Naive B cell (primary cell): Measurements from ENCODE around the gene RCOR3. TPM values are rescaled to one million over a fixed set of nuclear protein-coding genes. Genes with fewer than 3 reads are reported as not detected.
"Not testable (repeated sequence)": the region's sequence is repeated elsewhere in the genome, so short reads cannot be mapped to it uniquely, and the experiment has no call there.

Experiments
- ATAC-seq, 2 donors: fragments of 150-1000 bp; cut with Tn5 transposase; 2 replicates each; pipeline ENCODE4 v1.10.0; 2021; ENCODE audit warnings: low read depth in 2 of 2, mild to moderate bottlenecking in 2 of 2, moderate library complexity in 2 of 2
- DNase-seq: peaks from one replicate; pipeline ENCODE4 v3.0.0; 2022
- H3K27ac Mint-ChIP-seq, 6 donors: one replicate each; pipeline ENCODE4 v1.8.0; 2020 to 2022; ENCODE audit warnings: mild to moderate bottlenecking in 6 of 6, mixed read lengths in 6 of 6, moderate library complexity in 5 of 6, inconsistent platforms in 2 of 6
- H3K27me3 Mint-ChIP-seq, 3 donors: one replicate each; pipeline ENCODE4 v1.8.0; 2021 to 2022; ENCODE audit warnings: mixed read lengths in 3 of 3, mild to moderate bottlenecking in 1 of 3
- H3K36me3 Mint-ChIP-seq, 2 donors: one replicate each; pipeline ENCODE4 v1.8.0; 2020 to 2022; ENCODE audit warnings: mixed read lengths in 2 of 2, inconsistent platforms in 1 of 2, mild to moderate bottlenecking in 1 of 2
- H3K4me1 Mint-ChIP-seq, 3 donors: one replicate each; pipeline ENCODE4 v1.8.0; 2020 to 2022; ENCODE audit warnings: mixed read lengths in 3 of 3, inconsistent platforms in 1 of 3, mild to moderate bottlenecking in 1 of 3, moderate library complexity in 1 of 3
- H3K4me3 Mint-ChIP-seq, 8 donors: one replicate each; pipeline ENCODE4 v1.8.0; 2020 to 2022; ENCODE audit warnings: mild to moderate bottlenecking in 8 of 8, mixed read lengths in 8 of 8, moderate library complexity in 8 of 8, inconsistent platforms in 2 of 8
- H3K9me3 Mint-ChIP-seq, 7 donors: one replicate each; pipeline ENCODE4 v1.8.0; 2020 to 2022; ENCODE audit warnings: mixed read lengths in 7 of 7, mild to moderate bottlenecking in 5 of 7, inconsistent platforms in 2 of 7, moderate library complexity in 1 of 7
- polyA plus RNA-seq, 6 donors: library from polyadenylated mRNA; unstranded; fragments of 300-500 nt; fragmentation: Illumina TruSeq; gene quantifications; one replicate each; pipeline ENCODE4 v1.2.3, GENCODE V29; 2021; ENCODE audit warnings: low read depth in 6 of 6

The RCOR3 gene
- polyA plus RNA-seq, 6 donors from 2014 or later: 16.6 to 43.1 (median 29.5) TPM

GRCh38 chr1:211343607-211344006 lies 84.4 kb downstream of the RCOR3 start:
- peaks cover 75 to 95% (median 80%) of the 10 kb centered on the region in 3 donors for H3K4me1 Mint-ChIP-seq
- H3K4me3 Mint-ChIP-seq: peak overlapping the region in 6 of 8 donors; percentile 31 to 65 (median 48)
- DNase-seq (no peak), ATAC-seq (no peak)
- H3K27ac Mint-ChIP-seq: peak overlapping the region; percentile 14 to 94 (median 90)
- peaks cover 0 to 2% (median 0%) of the 10 kb centered on the region in 7 donors for H3K9me3 Mint-ChIP-seq
- H3K36me3 Mint-ChIP-seq: peaks cover 0 to 16% of the 10 kb centered on the region in 2 donors
- no peaks in the 10 kb centered on the region for H3K27me3 Mint-ChIP-seq

GRCh38 chr1:211344152-211344618 lies 85.0 kb downstream of the RCOR3 start:
- DNase-seq: no peak
- Mint-ChIP-seq H3K27ac (peak overlapping the region in 5 of 6 donors; percentile 14 to 94 (median 90)), H3K9me3 (peaks cover 0 to 2% (median 0%) of the 10 kb centered on the region in 7 donors), H3K27me3 (no peaks in the 10 kb centered on the region), H3K4me1 (peaks cover 74 to 95% (median 74%) of the 10 kb centered on the region in 3 donors), H3K4me3 (peak overlapping the region in 5 of 8 donors; percentile 31 to 65 (median 49)), H3K36me3 (peaks cover 0 to 16% of the 10 kb centered on the region in 2 donors)
- peak; percentile 15 to 17 for ATAC-seq

- no peak for ATAC-seq
- H3K27ac Mint-ChIP-seq: peak overlapping the region; percentile 38 to 92 (median 82)
- peaks cover 77 to 95% (median 80%) of the 10 kb centered on the region in 3 donors for H3K4me1 Mint-ChIP-seq
- H3K36me3 Mint-ChIP-seq: peaks cover 0 to 14% of the 10 kb centered on the region in 2 donors
- peaks cover 0 to 2% (median 0%) of the 10 kb centered on the region in 7 donors for H3K9me3 Mint-ChIP-seq
- no peak for DNase-seq
- no peaks in the 10 kb centered on the region for H3K27me3 Mint-ChIP-seq
- peak overlapping the region in 2 of 8 donors; percentile 8 to 44 for H3K4me3 Mint-ChIP-seq
Measured at GRCh38 chr1:211345719-211346118, 86.6 kb downstream of the RCOR3 start.

- H3K4me3 Mint-ChIP-seq: peak overlapping the region in 6 of 8 donors; percentile 10 to 73 (median 36)
- H3K27ac Mint-ChIP-seq: peak overlapping the region; percentile 43 to 92 (median 75)
- no peaks in the 10 kb centered on the region for H3K27me3 Mint-ChIP-seq
- DNase-seq (no peak), ATAC-seq (no peak)
- peaks cover 76 to 94% (median 78%) of the 10 kb centered on the region in 3 donors for H3K4me1 Mint-ChIP-seq
- peaks cover 0 to 4% of the 10 kb centered on the region in 2 donors for H3K36me3 Mint-ChIP-seq
- H3K9me3 Mint-ChIP-seq: peaks cover 0 to 5% (median 0%) of the 10 kb centered on the region in 7 donors
Measured at GRCh38 chr1:211347077-211347844, 88.1 kb downstream of the RCOR3 start.

- H3K36me3 Mint-ChIP-seq: peaks cover 0 to 10% of the 10 kb centered on the region in 2 donors
- H3K4me1 Mint-ChIP-seq: peaks cover 72 to 94% (median 75%) of the 10 kb centered on the region in 3 donors
- no peak overlapping the region for H3K4me3 Mint-ChIP-seq
- peaks cover 0 to 5% (median 0%) of the 10 kb centered on the region in 7 donors for H3K9me3 Mint-ChIP-seq
- no peak for DNase-seq
- ATAC-seq: no peak
- no peaks in the 10 kb centered on the region for H3K27me3 Mint-ChIP-seq
- H3K27ac Mint-ChIP-seq: peak overlapping the region in 3 of 6 donors; percentile 43 to 92 (median 88)
Measured at GRCh38 chr1:211348547-211348946, 89.4 kb downstream of the RCOR3 start.

GRCh38 chr1:211349741-211350140 lies 90.6 kb downstream of the RCOR3 start:
- Mint-ChIP-seq H3K27me3 (no peaks in the 10 kb centered on the region), H3K36me3 (peaks cover 0 to 10% of the 10 kb centered on the region in 2 donors), H3K9me3 (peaks cover 0 to 5% (median 0%) of the 10 kb centered on the region in 7 donors), H3K27ac (peak overlapping the region; percentile 26 to 92 (median 78)), H3K4me3 (peak overlapping the region in 2 of 8 donors; percentile 4 to 37), H3K4me1 (peaks cover 71 to 94% (median 76%) of the 10 kb centered on the region in 3 donors)
- ATAC-seq (no peak), DNase-seq (no peak)

GRCh38 chr1:211352055-211352454 lies 92.9 kb downstream of the RCOR3 start:
- not testable (repeated sequence) for H3K36me3 Mint-ChIP-seq, DNase-seq, H3K27me3 Mint-ChIP-seq, H3K9me3 Mint-ChIP-seq, ATAC-seq
- Mint-ChIP-seq H3K4me1 (peaks cover 63 to 81% (median 67%) of the 10 kb centered on the region in 3 donors), H3K4me3 (peak overlapping the region in 7 of 8 donors; percentile 42 to 86 (median 71)), H3K27ac (peak overlapping the region; percentile 73 to 96 (median 92))

- peak overlapping the region in 7 of 8 donors; percentile 69 to 93 (median 89) for H3K4me3 Mint-ChIP-seq
- peaks cover 0 to 6% of the 10 kb centered on the region in 2 donors for H3K36me3 Mint-ChIP-seq
- no peak for DNase-seq
- peaks cover 0 to 5% (median 0%) of the 10 kb centered on the region in 7 donors for H3K9me3 Mint-ChIP-seq
- H3K27ac Mint-ChIP-seq: peak overlapping the region; percentile 85 to 96 (median 92)
- no peak for ATAC-seq
- no peaks in the 10 kb centered on the region for H3K27me3 Mint-ChIP-seq
- H3K4me1 Mint-ChIP-seq: peaks cover 59 to 76% (median 63%) of the 10 kb centered on the region in 3 donors
Measured at GRCh38 chr1:211352465-211352864, 93.3 kb downstream of the RCOR3 start.

- peak overlapping the region; percentile 85 to 96 (median 92) for H3K27ac Mint-ChIP-seq
- peaks cover 54 to 71% (median 59%) of the 10 kb centered on the region in 3 donors for H3K4me1 Mint-ChIP-seq
- H3K36me3 Mint-ChIP-seq: peaks cover 0 to 6% of the 10 kb centered on the region in 2 donors
- H3K27me3 Mint-ChIP-seq: no peaks in the 10 kb centered on the region
- peaks cover 0 to 5% (median 0%) of the 10 kb centered on the region in 7 donors for H3K9me3 Mint-ChIP-seq
- DNase-seq (peak; percentile 57), ATAC-seq (peak; percentile 75 to 79)
- H3K4me3 Mint-ChIP-seq: peak overlapping the region; percentile 69 to 93 (median 88)
Measured at GRCh38 chr1:211352985-211353515, 93.9 kb downstream of the RCOR3 start.

GRCh38 chr1:211353562-211354212 lies 94.5 kb downstream of the RCOR3 start:
- no peak for DNase-seq
- peaks cover 0 to 6% of the 10 kb centered on the region in 2 donors for H3K36me3 Mint-ChIP-seq
- peaks cover 0 to 5% (median 0%) of the 10 kb centered on the region in 7 donors for H3K9me3 Mint-ChIP-seq
- H3K27ac Mint-ChIP-seq: peak overlapping the region; percentile 54 to 96 (median 89)
- H3K4me1 Mint-ChIP-seq: peaks cover 54 to 67% (median 59%) of the 10 kb centered on the region in 3 donors
- peak; percentile 47 to 54 for ATAC-seq
- H3K4me3 Mint-ChIP-seq: peak overlapping the region in 7 of 8 donors; percentile 81 to 93 (median 89)
- H3K27me3 Mint-ChIP-seq: no peaks in the 10 kb centered on the region

- DNase-seq (no peak), ATAC-seq (no peak)
- no peaks in the 10 kb centered on the region for H3K27me3 Mint-ChIP-seq
- H3K4me1 Mint-ChIP-seq: peaks cover 48 to 51% (median 49%) of the 10 kb centered on the region in 3 donors
- H3K27ac Mint-ChIP-seq: peak overlapping the region in 2 of 6 donors; percentile 15 to 70
- H3K9me3 Mint-ChIP-seq: peaks cover 0 to 5% (median 0%) of the 10 kb centered on the region in 7 donors
- peaks cover 15 to 17% of the 10 kb centered on the region in 2 donors for H3K36me3 Mint-ChIP-seq
- H3K4me3 Mint-ChIP-seq: no peak overlapping the region
Measured at GRCh38 chr1:211355873-211356272, 96.7 kb downstream of the RCOR3 start.

GRCh38 chr1:211356723-211357407 lies 97.7 kb downstream of the RCOR3 start:
- H3K36me3 Mint-ChIP-seq: peaks cover 18 to 21% of the 10 kb centered on the region in 2 donors
- no peaks in the 10 kb centered on the region for H3K27me3 Mint-ChIP-seq
- no peak for ATAC-seq
- H3K4me1 Mint-ChIP-seq: peaks cover 39 to 44% (median 41%) of the 10 kb centered on the region in 3 donors
- no peak overlapping the region for H3K4me3 Mint-ChIP-seq
- H3K9me3 Mint-ChIP-seq: peaks cover 0 to 2% (median 0%) of the 10 kb centered on the region in 7 donors
- DNase-seq: no peak
- peak overlapping the region in 4 of 6 donors; percentile 49 to 77 (median 76) for H3K27ac Mint-ChIP-seq
